RCC 7860 (cell line): ENCODE data around the gene TSPAN3.
A peak's percentile ranks its signal among the peaks of the same experiment; 100 is the strongest.

Experiments
- DNase-seq: peaks from one replicate; pipeline ENCODE4 v3.0.0-alpha.2; 2015; ENCODE audit warnings: low spot score
- FAIRE-seq: peaks from 2 replicates; lab custom pipeline; 2012; peaks lifted over from hg19 to GRCh38; lab: Jason Lieb, UNC

The TSPAN3 gene

DNA sequence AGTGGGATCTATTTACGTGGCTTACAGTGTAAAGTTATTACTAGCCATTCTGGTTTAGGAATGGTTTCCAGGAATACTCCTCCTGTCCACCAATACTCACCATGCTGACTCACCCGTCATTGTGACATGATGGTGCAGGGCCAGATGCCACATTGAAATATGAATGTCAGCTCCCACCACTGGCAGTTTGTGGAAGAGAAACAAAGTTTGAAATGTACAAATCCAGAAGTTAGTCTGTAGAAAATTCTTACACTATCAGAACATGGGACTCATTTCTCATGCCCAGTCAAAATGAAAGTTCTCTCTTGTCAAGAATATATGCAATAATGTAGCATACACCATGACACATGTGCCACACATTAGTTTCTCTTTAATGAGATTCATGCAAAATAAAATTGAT, 14.4 kb upstream of the TSPAN3 start:
- DNase-seq = peak; percentile 25
- FAIRE-seq = peak; percentile 24

DNA sequence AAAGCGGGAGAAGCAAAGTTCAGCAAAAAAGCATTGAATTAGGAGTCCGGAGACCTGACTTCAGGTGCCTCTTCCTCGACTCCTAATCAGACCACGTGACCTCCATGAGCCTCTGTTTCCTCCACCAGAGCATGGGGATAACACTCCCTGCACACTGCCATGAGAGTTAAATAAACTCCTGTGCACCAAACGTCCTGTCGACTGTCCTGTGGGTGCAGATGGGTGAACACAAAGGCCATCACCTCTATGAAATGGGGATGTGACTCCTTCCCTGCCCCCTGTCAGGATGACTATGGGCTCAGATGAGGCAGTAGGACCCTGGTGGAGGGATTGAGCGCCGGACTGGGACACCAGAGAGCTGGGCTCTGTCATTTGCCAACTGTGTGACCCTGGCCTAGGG, 13.5 kb upstream of the TSPAN3 start:
- FAIRE-seq (no peak), DNase-seq (no peak)

DNA sequence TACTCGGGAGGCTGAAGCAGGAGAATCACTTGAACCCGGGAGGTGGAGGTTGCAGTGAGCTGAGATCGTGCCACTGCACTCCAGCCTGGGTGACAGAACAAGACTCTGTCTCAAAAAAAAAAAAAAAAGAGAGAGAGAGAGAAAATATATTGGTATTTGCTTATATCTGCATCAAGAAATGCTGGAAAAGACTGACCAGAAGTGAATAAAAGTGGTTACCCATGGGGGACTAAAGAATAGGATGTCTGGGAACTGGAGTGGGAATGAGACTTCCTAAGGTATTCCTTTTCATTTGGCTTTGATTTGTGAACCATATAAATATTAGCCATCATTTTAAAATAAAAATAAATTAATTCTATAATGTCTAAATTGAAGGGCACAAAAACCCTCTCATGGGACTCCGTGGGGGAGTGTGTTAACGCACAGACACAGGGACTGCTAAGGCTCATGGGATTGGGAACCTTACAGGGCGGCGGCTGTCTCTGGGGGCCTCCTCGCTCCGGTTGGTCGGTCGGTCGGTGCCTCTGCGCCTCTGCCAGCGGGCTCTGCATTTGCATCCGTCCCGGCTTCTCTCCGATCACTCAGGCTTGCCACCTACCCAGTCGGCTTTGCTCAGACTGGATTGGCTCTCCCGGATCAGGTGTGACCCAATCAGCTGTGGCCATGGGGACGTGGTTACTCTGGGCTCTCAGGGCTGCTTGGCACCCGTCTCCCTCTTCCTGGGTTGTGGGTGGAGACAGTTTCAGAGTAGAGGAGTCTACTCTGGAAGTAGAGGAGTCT, 12.7 kb upstream of the TSPAN3 start:
- FAIRE-seq (no peak), DNase-seq (no peak)

DNA sequence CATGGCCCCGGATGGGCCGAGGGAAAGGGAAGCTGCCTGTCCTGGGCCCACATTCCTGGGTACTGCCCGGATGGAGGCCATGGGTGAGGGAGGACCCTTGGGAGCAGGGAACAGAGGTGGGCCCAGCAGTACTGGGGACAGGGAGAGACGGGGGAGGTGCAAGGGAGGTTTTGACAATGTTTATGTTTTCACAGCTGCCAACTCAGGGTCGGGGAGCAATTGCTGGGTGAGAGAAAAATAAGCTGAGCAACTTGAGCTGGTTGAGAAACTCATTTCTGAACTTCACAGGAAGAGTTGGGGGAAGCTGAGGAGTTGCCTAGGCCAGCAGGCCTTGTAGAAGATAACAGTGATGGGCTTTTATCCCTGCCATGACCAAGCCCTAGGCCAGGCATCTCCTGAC, 11.1 kb upstream of the TSPAN3 start:
- FAIRE-seq (no peak), DNase-seq (no peak)

DNA sequence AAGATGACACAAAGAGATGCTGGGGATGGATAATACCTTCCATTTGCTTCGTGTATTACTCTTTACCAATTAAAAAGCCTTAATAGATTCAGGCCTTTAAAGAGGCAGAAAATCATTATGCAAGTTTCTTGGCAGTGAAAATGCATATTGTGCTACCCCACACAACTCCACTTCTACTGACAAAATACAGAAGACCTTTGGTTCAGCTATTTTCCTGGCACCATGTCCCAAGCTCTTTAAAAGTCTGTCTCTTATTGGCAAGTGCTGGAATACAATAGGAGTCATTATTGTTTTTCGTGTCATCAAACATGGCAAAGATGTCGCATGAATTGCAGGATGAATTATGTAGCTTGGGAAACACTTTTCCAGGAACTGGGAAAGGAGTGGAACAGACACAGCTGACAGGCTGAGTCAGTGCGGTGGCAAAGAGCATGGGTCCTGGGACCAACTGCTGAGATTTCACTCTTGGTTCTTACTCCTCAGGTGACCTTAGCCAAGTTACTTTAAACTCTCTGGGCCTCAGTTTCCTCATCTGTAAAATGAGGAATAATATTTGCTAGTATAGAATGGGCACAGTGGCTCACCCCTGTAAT, 5.5 kb upstream of the TSPAN3 start:
- FAIRE-seq (no peak), DNase-seq (no peak)

DNA sequence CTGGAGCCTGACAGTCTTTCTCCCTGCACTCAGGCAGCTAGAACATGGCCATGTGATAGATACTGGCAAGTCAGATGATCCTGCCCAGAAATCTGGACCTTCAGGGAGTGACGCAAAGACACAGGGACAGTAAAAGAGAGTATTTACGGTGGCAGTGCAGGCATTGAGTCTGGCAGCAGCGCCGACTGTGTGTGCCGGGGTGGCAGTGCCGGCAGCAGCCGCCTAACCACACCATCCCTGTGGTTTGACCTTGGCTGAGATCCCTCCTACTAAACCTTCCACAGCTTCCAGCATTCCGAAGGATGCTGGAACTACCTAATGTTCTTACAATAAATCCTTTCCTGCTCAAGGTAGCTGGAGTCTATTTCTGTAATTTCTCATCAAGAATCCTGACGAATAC, 4.6 kb upstream of the TSPAN3 start:
- peak; percentile 47 for DNase-seq
- peak; percentile 63 for FAIRE-seq

DNA sequence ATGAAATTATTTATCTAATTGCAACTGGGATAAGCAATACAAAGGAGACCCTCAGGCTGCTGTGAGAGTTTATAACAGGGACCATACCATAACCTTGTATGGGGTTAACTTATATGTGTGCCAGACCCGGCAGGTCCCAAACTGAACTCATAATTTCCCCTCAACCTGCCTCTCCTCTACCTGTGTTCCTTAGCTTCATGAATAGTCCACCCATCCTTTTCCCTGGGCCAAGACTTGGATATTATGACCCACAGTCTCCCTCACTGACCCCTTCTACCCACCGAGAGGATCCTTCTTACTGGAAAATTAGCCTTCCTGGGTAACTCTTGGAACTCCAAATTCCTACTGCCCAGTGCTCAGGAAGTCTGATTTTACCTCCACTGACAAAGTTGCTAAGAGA, 3.4 kb upstream of the TSPAN3 start:
- FAIRE-seq (no peak), DNase-seq (no peak)

DNA sequence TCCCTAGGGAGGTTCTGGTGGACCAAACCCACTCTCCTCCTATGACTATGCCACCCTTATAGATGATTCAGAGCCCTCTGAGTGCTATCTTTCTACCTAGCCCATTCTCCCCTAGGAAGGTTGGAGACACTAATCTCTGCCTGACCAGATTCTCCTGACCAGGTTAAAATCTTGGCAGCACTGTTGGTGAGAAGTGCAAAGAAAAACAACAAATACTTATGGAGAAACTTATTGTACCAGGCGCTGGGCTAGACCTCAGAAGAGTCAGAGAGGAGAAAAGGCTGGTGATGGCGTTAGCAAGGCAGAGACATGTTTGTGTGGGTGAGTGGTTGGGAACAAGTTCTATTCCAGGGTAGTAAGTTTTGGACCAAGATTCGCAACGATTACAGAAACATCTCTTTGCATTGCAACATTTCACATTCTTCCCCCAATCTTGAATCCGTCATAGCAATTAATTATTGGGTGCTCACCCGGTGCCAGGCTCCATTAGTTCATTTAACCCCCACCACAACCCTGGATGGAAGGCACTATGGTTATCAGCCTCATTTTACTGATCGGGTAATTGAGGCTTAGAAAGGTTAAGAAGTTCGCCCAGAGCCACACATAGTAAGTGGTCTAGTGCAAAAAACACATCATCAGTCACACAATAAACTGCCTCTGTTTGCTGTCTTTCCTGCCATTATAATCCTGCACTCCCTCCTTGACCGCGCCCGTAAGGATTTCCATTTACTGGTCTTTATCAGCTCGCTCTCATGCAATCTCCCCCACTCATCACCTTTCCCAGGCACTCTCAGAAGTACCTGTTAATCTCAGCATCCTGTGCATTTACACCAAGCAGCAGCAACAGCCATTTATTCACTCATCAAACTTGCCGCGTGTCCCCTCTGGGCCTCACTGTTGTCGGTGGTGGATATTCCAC, 655 bp upstream of the TSPAN3 start:
- FAIRE-seq (no peak), DNase-seq (no peak)

DNA sequence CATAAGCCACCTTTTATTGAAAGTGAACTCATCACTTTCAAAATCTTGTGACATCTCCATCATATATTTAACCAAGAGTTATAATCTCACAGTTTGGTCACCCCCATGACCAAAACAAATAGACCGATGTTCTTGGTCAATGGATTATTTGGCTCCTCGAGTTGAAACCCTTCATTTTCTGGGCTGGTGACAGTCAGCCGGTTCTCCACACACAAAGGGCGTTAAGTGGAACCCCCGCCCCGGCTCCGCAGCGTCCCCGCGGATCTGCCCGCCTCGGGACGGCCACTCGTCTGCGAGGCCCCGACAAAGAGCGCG, 772 bp downstream of the TSPAN3 start:
- FAIRE-seq (no peak), DNase-seq (no peak)

DNA sequence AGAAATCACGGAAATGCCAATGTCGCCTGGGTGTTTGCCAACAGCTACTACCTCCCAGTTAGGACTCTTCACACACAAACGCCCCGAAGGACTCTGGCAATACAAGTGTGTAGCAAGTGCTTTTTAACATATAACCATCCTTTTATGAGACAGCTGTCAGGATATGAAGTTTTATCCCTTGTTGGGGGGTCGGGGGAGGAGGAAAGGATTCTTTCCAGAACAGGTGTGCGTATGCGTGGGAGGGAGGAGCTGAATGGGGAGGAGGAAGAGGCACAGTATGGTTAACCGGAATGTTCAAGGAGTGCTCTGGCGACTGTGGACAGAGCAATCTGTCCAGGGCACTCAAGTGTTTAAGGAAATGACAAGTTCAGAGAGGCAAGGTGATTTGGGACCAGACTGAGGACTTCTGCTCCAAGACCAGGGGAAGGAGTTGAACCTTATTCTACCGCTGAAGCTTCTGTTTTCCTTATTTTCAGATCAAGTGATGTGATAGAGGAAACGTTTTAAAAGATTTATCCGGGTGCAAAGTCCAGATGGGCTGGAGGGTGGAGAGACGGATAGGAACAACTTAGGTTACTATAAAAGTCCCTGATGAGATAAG, 1.3 kb downstream of the TSPAN3 start:
- no peak for FAIRE-seq
- peak; percentile 20 for DNase-seq

DNA sequence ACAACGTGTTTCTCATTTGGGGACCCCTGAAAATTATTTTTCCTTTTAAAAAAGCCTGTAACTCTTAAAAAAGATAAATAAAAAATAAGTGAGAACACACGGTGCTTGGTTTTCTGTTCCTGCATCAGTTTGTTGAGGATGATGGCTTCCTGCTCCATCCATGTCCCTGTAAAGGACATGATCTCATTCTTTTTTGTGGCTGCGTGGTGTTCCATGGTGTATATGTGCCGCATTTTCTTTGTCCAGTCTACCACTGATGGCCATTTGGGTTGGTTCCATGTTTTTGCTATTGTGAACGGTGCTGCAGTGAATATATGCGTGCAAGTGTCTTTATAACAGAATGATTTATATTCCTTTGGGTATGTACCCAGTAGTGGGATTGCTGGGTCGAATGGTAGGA, 2.3 kb downstream of the TSPAN3 start:
- DNase-seq = no peak
- FAIRE-seq = no peak

GRCh38 chr15:77067691-77068367, 3.1 kb downstream of the TSPAN3 start:
- FAIRE-seq (no peak), DNase-seq (no peak)

- FAIRE-seq = no peak
- DNase-seq = peak; percentile 23
Observed at GRCh38 chr15:77066971-77067690, 3.8 kb downstream of the TSPAN3 start.

DNA sequence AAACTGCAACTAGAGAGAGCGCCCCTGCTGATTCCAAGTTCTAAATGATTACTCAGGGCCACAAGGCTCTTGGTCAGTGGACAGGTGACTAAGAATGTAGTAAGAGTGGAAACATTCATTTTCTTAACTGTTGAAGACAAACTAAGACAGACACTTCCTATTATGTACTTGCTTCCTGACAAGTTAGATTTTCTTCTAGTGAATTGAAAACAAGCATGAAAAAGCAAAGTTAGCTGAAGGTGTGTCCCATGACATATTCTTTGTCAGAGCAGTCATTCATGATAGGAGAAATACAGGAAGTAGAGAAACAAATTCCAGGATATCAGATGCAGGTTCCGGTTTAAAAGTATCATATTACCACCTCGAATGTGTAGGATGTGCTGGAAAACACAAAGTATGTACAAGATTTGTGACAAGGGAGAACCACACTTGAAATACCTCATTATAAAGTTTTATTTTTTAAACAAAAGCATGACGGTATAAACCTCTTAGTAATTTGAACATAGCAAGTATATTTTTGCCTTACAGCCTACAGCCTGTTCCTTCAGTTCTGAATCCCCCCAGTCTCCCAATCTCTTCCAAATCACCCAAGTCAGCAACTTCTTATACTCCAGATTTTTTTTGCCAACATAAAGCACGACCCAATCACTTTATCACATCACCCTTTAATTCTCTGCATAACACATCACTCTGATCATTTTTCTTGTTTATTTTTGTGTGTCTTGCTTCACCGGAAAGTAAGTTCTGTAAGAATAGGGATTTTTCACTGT, 6.2 kb downstream of the TSPAN3 start:
- peak; percentile 84 for DNase-seq
- FAIRE-seq = peak; percentile 91

GRCh38 chr15:77064063-77064462, 6.8 kb downstream of the TSPAN3 start:
- DNase-seq = no peak
- no peak for FAIRE-seq

GRCh38 chr15:77063249-77063648, 7.7 kb downstream of the TSPAN3 start:
- no peak for DNase-seq
- no peak for FAIRE-seq

- no peak for DNase-seq
- no peak for FAIRE-seq
Observed at GRCh38 chr15:77060546-77060945, 10.4 kb downstream of the TSPAN3 start.

DNA sequence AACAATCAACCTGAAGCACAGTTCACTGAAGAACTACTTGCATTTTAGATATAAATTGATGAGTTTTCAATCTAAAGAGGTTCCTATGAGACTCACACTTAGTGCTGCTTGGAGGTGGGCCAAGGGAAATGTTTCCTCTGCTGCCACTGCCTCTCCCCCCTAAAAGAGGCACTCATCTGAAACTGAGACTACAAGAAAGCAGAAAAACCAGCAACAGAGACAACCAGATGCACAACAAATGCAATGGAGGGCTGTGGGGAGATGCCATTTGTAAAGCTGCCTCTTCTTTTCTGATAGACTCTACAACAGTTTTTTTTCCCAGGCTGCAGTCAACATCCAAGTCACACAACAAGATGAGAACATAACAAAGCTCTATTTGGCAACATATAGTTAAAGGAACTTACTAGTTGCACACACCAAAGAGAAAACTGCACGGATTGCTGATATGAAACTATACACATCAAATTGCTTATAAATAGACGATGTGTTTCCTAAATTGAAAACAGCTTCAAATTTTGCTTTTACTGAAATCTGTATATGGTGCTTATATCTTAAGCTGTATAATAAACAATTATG, 11.0 kb downstream of the TSPAN3 start:
- FAIRE-seq (no peak), DNase-seq (no peak)

- FAIRE-seq (no peak), DNase-seq (no peak)
Observed at GRCh38 chr15:77058468-77058867, 12.4 kb downstream of the TSPAN3 start.
